ENCODE measurements around the gene LCP1. TPM values are rescaled to one million over a fixed set of nuclear protein-coding genes. Genes with fewer than 3 reads are reported as not detected.

The LCP1 gene
- total and polyA plus RNA-seq, 9 of the 15 experiments (the other 6 are each of a cell fraction or from before 2014, with no cell fraction given): 83.0 to 255 (median 163) TPM

DNA sequence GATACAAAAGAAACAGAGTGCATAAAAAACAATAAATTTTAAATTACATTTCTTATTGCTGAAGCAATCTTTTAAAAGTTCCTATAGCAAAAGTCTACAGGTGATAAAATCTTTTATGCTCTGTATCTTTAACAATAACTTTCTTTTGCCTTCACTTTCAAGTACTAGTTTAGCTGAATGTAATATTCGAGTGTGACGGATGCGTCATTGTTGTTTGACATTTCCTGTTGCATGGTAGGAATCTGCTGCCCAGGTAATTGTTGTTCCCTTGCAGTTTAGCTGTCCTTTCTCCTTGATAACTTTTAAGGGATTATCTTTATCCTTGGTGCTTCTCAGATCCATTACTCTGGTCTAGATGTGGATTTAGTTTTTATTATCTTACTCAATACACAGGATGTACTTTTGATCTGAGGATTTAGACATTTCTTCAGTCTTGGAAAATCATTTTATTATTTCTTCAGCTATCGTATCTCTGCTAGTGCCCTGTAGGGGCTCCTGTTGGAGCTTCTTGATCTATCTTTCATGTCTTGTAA, 75.1 kb downstream of the LCP1 start:
- CTCF ChIA-PET (ENCODE audit: low intra/inter-chr PET ratio): interaction anchor here (0.7 kb wide), 1 partner anchor 690 kb away, joined by 3 read pairs; the partner anchor contains the start of gene ESD
- Histone ChIP-seq H3K9me3 (replicated peaks; ENCODE audit: control insufficient read depth, insufficient read depth, low read depth, low read length) (no peaks in the 10 kb centered on the region), H3K79me2 (ENCODE audit: control insufficient read depth, insufficient read depth, low read length) (no peaks in the 10 kb centered on the region), H3K9me1 (ENCODE audit: control insufficient read depth, insufficient read depth, low read length) (no peaks in the 10 kb centered on the region), H3K36me3 (ENCODE audit: control insufficient read depth, insufficient read depth, low read length) (no peaks in the 10 kb centered on the region), H3K9ac (ENCODE audit: insufficient read depth in 1 of 2, low read depth in 2 of 2, low read length in 2 of 2) (no peak overlapping the region), H4K20me1 (replicated peaks; ENCODE audit: control insufficient read depth, insufficient read depth, low read length) (no peaks in the 10 kb centered on the region), H3K27me3 (ENCODE audit: control insufficient read depth in 2 of 2, insufficient read depth in 2 of 2, low read length in 2 of 2) (no peaks in the 10 kb centered on the region), H2AFZ (ENCODE audit: low read depth, low read length) (peak overlapping the region; percentile 7), H3K4me3 (no peak overlapping the region), H3K4me1 (replicated peaks in 1 of 2; ENCODE audit: control insufficient read depth in 2 of 2, insufficient read depth in 2 of 2, low read length in 2 of 2) (no peaks in the 10 kb centered on the region), H3K4me2 (ENCODE audit: insufficient read depth, low read length) (no peak overlapping the region), H3K27ac (ENCODE audit: extremely low read depth, low read depth, low read length) (no peak overlapping the region)
- TF ChIP-seq, protein P1, sequence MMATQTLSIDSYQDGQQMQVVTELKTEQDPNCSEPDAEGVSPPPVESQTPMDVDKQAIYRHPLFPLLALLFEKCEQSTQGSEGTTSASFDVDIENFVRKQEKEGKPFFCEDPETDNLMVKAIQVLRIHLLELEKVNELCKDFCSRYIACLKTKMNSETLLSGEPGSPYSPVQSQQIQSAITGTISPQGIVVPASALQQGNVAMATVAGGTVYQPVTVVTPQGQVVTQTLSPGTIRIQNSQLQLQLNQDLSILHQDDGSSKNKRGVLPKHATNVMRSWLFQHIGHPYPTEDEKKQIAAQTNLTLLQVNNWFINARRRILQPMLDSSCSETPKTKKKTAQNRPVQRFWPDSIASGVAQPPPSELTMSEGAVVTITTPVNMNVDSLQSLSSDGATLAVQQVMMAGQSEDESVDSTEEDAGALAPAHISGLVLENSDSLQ (IDR thresholded peaks at IDR 0.05): no peak
- TF ChIP-seq MBD2 (IDR thresholded peaks at IDR 0.05; ENCODE audit: borderline replicate concordance, low read depth) (no peak), FOSL1 (tag; conservative IDR thresholded peaks at IDR 0.05) (peak; percentile 44; the same call in 1 of the 2 replicates), POLR3G (IDR thresholded peaks at IDR 0.05; ENCODE audit: extremely low read depth, insufficient read length, insufficient replicate concordance) (no peak), ESRRB (CRISPR knock-in tag; IDR thresholded peaks at IDR 0.05; ENCODE audit: borderline replicate concordance) (no peak), ZBTB17 (CRISPR knock-in tag; IDR thresholded peaks at IDR 0.05) (0 out of 2 replicates have a peak, but pooled peaks have one; percentile 37), PTTG1 (tag; IDR thresholded peaks at IDR 0.05; ENCODE audit: low read depth) (no peak)
- TF ChIP-seq, protein P2, sequence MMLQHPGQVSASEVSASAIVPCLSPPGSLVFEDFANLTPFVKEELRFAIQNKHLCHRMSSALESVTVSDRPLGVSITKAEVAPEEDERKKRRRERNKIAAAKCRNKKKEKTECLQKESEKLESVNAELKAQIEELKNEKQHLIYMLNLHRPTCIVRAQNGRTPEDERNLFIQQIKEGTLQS (IDR thresholded peaks at IDR 0.05): 0 out of 2 replicates have a peak, but pooled peaks have one; percentile 11
- TF ChIP-seq, protein P2 (CRISPR knock-in tag; conservative IDR thresholded peaks at IDR 0.05): no peak
- WGBS (ENCODE audit: insufficient coverage, low coverage, missing lambda C conversion rate): 47% methylated on average over 4 of the region's 4 CpGs
- in situ Hi-C loops (cut with MboI) (no loop called here), intact Hi-C loops (cut with micrococcal nuclease) (no loop called here)
- ATAC-seq: no peak
- DNase-seq (ENCODE audit: extremely low read depth in 1 of 4, low spot score in 3 of 4): no peak
- no TSS peak for BruUV-seq (replicated peaks)
- POLR2A ChIA-PET: interaction anchor here (0.6 to 0.7 kb wide), 2 partner anchors 9 to 113 kb away, joined by 3 read pairs; no protein-coding TSS in a partner anchor
- FAIRE-seq: peak; percentile 65

All from K562 (cell line).